Right hindlimb (tissue), 1 donor: ENCODE data around the gene ITPR1.

Experiments used
- DNase-seq: peaks from one replicate; pipeline ENCODE4 v3.0.0-alpha.2; 2018

Gene ITPR1

DNA sequence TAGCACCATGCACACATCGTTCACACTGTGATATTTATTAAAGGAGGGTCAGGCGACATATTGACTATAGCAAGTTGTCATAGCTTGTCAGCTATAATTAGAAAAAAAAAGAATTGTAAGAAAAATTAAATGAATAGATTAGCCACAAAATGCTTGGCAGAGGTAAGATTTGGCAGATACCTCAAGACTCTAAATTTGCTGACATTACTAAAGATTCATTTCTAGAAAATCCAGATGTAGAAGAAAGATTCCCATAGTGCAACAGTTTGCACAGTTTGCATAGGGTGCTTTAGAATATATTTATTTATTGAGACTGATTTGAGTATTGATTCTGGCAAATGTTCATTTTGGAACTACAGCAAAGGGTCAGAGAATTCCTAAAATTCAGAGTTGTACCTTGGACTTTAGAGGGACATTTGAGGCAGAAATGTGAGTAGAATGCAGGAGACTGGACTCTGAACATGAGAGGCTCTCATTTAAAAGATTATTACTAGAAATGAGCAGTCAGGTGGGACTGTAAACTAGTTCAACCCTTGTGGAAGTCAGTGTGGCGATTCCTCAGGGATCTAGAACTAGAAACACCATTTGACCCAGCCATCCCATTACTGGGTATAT, 384.1 kb downstream of the ITPR1 start:
- no peak for DNase-seq

DNA sequence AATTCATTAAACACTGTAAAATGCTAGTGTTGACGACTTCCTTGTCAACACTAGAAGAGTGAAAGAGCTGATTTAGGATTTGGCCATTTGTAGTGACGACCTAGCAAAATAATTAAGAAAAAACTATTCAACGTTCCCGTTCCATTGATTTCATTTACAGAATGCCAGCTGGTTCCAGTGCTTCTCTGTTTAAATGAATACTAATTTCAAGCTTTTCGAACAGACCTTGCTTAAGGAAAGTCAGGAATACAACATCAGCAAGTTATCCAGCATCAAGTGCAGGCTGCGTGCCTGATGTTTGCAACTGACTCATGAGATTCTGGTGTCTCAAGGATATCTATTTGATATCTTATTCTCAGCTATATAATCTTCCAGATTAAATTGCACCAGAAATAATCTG, 387.7 kb downstream of the ITPR1 start:
- DNase-seq: no peak

DNA sequence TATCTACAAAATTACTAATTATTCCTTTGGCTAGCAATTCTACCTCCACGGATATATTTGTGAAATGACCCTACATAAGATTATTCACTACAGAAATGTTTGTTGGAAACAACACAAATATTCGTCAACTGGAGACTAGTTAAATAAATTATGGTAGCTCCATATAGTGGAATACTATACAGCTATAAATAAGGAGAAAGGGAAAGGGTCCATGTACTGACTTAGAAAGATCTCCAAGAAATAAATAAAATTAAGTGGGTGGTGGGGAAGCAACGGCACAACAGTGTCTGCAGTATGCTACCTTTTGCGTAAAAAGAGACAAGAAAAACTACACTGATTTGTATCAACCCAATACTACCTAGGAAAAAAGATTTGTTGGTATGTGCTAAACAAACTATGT, 389.4 kb downstream of the ITPR1 start:
- no peak for DNase-seq

DNA sequence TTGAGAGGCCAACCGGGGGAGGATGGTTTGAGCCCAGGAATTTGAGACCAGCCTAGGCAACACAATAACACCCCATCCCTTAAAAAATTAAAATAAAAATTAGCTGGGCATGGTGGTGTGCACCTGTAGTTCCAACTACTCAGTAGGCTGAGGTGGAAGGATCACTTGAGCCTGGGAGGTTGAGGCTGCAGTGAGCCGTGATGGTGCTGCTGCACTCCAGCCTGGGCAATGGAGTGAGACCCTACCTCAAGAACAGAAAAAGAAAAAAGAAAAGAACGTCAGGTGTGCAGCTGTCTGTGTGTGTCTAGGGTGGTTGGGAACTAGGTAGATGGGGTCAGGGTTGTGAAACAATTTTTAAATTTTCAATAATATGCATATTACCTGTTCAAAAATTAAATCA, 389.9 kb downstream of the ITPR1 start:
- DNase-seq: no peak

DNA sequence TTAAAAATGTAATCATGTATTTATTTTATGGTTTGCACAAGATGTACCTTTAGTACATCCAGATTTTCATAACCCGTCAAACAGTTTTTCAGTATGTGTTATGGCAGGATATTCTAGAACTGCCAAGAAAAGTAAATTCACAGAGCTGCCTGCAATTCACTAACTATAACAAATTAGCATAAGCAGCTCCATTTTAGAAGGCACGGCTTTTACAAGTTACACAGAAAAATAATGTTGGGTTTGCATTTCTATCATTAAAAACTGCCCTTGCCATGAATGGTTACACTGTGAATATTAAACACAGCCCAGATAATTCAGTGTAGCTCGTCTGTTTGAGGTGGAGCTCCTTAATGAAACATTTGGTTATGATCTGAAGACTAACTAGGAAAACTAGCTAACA, 391.7 kb downstream of the ITPR1 start:
- no peak for DNase-seq

DNA sequence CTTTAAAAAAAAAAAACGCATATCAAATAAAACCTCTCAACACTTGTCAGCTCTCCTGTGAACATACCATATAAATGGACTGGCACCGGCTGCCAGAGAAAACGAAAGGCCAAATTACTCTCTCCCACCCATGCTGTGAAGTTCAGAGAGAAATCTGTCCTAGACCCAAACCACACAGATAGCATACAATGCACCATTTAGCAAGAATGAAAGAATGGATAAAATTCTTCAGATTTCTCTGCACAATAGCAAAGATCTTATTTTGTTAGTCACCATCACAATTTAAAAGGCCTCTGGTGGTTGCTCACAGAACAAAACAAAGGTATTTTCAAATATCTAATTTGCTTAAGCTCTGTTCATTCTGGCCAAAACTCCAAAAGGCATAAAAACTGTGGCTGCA, 392.2 kb downstream of the ITPR1 start:
- DNase-seq: no peak

DNA sequence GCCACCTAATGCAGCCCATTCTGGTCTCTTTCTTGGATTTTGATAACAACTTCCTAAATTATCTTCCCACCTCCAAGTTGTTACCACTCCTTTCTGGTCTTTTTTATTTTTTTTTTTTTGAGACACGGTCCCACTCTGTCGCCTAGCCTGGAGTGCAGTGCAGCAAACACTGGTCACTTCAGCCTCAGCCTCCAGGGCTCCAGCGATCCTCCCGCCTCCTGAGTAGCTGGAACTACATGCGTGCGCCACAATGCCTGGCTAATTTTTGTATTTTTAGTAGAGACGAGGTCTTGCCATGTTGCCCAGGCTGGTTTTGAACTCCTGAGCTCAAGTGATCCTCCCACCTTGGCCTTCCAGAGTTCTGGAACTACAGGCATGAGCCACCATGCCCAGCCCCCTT, 393.3 kb downstream of the ITPR1 start:
- DNase-seq: no peak

DNA sequence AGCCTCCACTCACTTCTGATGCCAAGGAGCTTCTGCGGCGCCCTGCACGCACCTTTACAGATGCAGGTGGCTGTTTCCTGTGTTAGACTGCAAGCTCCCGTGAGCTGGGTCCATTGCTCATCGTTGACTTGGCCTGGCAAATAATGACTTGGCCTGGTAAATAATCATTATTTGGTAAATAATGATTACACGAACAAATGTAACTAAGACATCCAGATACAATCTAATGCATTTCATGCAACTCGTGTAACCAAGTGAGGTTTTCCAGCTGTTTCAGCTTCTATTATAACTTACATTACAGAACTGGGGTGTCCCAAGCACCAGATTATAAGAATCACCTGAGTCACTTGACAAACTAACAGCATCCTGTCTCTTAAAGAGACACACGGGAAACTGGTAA, 394.0 kb downstream of the ITPR1 start:
- DNase-seq: no peak

DNA sequence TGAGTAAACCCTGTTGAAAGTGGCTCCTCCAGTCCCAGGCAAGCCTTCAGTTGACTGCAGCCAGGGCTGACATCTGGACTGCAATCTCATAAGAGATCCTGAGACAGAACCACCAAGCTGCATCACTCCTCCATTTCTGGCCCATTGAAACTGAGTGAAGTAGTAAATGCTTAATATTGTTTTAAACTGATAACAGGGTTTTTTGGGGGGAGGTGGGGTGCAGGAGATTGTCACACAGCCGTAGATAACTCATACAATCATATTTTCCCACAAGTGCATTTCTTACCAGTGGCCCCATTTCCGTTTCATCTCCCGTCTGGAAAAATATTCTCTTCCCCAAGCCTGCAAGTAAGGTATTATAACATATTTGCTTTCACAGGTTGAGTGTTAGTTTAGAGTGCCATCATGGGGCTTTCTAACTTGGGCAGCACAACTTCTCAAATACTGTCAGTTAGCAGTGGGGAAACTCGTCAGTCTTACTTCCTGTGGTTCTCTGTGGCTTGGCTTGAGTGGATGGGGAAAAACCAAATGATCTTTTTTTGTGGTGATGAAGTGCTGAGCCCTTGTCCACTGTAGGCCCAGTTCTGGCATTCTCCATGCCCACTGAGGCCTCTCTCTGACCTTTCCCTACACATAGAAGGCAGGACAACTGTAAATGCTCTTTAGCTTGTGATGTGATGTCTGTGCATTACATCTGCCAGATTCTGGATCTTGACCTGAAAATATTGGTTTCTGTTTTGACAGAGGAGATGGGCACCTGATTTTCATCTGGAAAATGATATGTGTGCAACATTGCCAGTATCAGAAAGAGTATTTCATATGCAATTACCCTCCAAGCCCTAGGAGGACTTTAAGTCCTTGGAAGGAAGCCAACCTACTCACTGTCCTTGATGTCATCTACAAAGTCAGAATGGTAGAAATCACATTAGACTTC, 396.0 kb downstream of the ITPR1 start:
- DNase-seq: peak; percentile 28

DNA sequence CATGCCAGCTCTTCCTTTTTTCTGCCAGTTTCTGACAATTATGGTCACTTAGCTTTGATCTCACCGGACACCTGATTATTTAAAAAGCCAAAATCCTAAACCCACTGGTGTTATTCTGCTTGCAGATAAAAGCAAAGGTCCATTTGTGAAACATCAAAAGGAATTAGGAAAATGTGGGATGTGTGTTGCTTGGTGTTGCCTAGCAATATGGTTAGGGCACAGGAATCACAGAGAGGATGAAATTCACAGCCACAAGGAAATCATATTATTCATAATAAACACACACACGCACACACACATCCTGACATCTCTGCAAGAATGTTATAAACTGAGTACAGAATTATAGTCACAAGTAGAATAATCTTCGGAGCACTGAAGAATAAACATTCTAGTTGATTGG, 396.7 kb downstream of the ITPR1 start:
- no peak for DNase-seq

DNA sequence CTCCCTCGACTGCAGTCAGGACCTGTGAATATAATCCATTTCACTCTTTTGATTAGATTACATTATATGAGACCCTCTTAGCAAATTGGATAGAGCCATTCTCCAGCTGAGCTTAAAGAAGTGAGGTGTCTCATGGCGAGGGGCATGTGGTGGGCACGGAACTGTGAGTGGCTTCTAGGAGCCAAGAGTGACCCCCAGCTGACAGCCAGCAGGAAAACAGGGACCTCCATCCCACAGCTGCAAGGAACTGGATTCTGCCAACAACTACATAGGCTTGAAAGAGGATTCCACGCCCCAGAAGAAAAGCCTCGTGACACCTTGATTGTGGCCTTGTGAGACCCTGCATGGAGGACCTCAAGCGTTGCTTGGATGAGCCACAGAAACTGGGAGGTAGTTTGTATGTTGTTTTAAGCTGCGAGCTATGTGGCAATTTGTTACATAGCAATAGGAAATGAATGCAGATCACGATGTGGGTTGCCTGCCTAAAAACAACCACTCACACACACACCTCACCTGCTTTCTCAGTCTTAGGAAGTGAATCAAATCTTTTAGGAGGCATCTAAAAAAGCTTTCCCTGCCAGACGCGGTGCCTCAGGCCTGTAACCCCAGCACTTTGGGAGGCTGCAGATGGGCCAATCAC, 401.9 kb downstream of the ITPR1 start:
- no peak for DNase-seq

DNA sequence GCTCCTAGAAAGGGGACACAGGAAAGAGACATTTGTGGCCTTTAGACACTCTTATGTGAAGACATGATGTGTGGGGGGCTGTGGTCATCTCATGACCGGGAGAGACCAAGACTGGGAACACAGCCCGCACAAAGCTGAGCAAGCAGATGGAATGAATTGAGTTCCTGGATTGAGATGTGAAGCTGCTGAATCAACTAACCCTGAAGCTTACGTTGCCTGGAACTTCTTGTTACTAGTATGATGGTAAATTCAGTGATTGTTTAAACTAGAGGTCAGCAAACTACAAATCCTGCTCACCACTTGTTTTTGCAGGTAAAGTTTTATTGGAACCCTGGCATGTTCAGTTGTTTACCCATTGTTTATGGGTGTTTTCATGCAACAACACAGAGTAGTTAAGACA, 402.7 kb downstream of the ITPR1 start:
- DNase-seq: peak; percentile 45
